H1 (cell line): ENCODE measurements around the gene ZNF512B. TPM values are rescaled to one million over a fixed set of nuclear protein-coding genes. Genes with fewer than 3 reads are reported as not detected.
"Not testable (repeated sequence)": the region's sequence is repeated elsewhere in the genome, so short reads cannot be mapped to it uniquely, and the experiment has no call there.

Experiments
- CTCF ChIA-PET: fragments of 300-600 bp; sonication (Branson Sonifier 250); formaldehyde crosslinking; loops from one replicate; lab custom pipeline; 2021; ENCODE audit not compliant: partially characterized antibody; lab: Charles Lee
- POLR2A ChIA-PET: fragments of 300-600 bp; sonication (Branson Sonifier 250); formaldehyde crosslinking; loops from one replicate; lab custom pipeline; 2021; ENCODE audit warnings: inconsistent platforms; ENCODE audit not compliant: partially characterized antibody; lab: Charles Lee
- DNase-seq, 2 experiments: peaks; one replicate each; pipeline versions ENCODE4 v3.0.0 to v3.0.0-alpha.2; 2010 to 2022; ENCODE audit warnings: low spot score in 2 of 2, low read depth in 1 of 2, mixed read lengths in 1 of 2
- FAIRE-seq: peaks from 2 replicates; lab custom pipeline; 2011; peaks lifted over from hg19 to GRCh38; lab: Jason Lieb, UNC
- H2AFZ ChIP-seq: 2 replicates; pipeline ENCODE4 v1.8.1; 2012; ENCODE audit warnings: low read length, inconsistent platforms
- H2AK5ac ChIP-seq: 2 replicates; pipeline ENCODE4 v1.6.1; 2013; ENCODE audit warnings: low read depth, low read length
- H2BK120ac ChIP-seq: replicated peaks from 2 replicates; pipeline ENCODE3; 2013; ENCODE audit warnings: low read depth, low read length, inconsistent platforms
- H2BK12ac ChIP-seq: 2 replicates; pipeline ENCODE4 v1.6.1; 2013; ENCODE audit warnings: low read depth, low read length
- H2BK15ac ChIP-seq: 2 replicates; pipeline ENCODE4 v1.6.1; 2013; ENCODE audit warnings: low read length
- H2BK20ac ChIP-seq: 2 replicates; pipeline ENCODE4 v1.6.1; 2013; ENCODE audit warnings: low read length
- H2BK5ac ChIP-seq: 2 replicates; pipeline ENCODE4 v1.6.1; 2013; ENCODE audit warnings: low read depth, low read length
- H3K14ac ChIP-seq: 2 replicates; pipeline ENCODE4 v1.6.1; 2013; ENCODE audit warnings: inconsistent platforms; ENCODE audit not compliant: insufficient read length
- H3K18ac ChIP-seq: 2 replicates; pipeline ENCODE4 v1.6.1; 2013; ENCODE audit warnings: low read length; ENCODE audit errors: extremely low read depth
- H3K23ac ChIP-seq: 2 replicates; pipeline ENCODE4 v1.6.1; 2013; ENCODE audit warnings: inconsistent platforms; ENCODE audit not compliant: insufficient read length
- H3K23me2 ChIP-seq: 2 replicates; pipeline ENCODE4 v1.6.1; 2013; ENCODE audit warnings: low read depth, low read length
- H3K27ac ChIP-seq: 2 replicates; pipeline ENCODE4 v1.6.1; 2011; ENCODE audit warnings: low read depth, low read length, inconsistent platforms
- H3K27me3 ChIP-seq, 4 experiments: replicated peaks in 1 of 4; 1 replicate in 1 of 4; 2 replicates in 3 of 4; pipeline versions ENCODE4 v1.6.1 to v1.8.1; 2011 to 2013; ENCODE audit warnings: low read length in 3 of 4, mild to moderate bottlenecking in 3 of 4, inconsistent platforms in 2 of 4, mixed read lengths in 2 of 4, moderate library complexity in 1 of 4; ENCODE audit not compliant: control insufficient read depth in 3 of 4, insufficient read depth in 3 of 4; ENCODE audit errors: extremely low read depth in 1 of 4
- H3K36me3 ChIP-seq, 4 experiments: 2 replicates each; pipeline versions ENCODE4 v1.6.1 to v1.8.1; 2011 to 2013; ENCODE audit warnings: mild to moderate bottlenecking in 4 of 4, low read length in 3 of 4, moderate library complexity in 2 of 4, control low read depth in 1 of 4, inconsistent platforms in 1 of 4; ENCODE audit not compliant: insufficient read depth in 4 of 4, control insufficient read depth in 2 of 4
- H3K4ac ChIP-seq: replicated peaks from 2 replicates; pipeline ENCODE3; 2013; ENCODE audit warnings: low read length, low read depth, mixed read lengths, inconsistent platforms; ENCODE audit not compliant: insufficient read length
- H3K4me1 ChIP-seq, 4 experiments: replicated peaks in 1 of 4; 1 replicate in 1 of 4; 2 replicates in 3 of 4; pipeline versions ENCODE4 v1.6.1 to v1.8.1; 2011 to 2013; ENCODE audit warnings: low read length in 3 of 4, inconsistent platforms in 2 of 4, mixed read lengths in 1 of 4; ENCODE audit not compliant: insufficient read depth in 4 of 4, control insufficient read depth in 3 of 4
- H3K4me2 ChIP-seq, 2 experiments: 2 replicates each; pipeline versions ENCODE4 v1.6.1 to v1.8.1; 2011 to 2013; ENCODE audit warnings: low read depth in 2 of 2, low read length in 2 of 2, control low read depth in 1 of 2, inconsistent platforms in 1 of 2, mild to moderate bottlenecking in 1 of 2; ENCODE audit not compliant: insufficient read depth in 1 of 2
- H3K4me3 ChIP-seq, 4 experiments: fragments of 200-600, 300-600 bp in 1 of 4; sonication (generic), shearing (Covaris generic), sonication (Bioruptor Twin) in 1 of 4; 2 replicates each; pipeline versions ENCODE4 v1.5.1 to v1.8.1; 2011 to 2016; ENCODE audit warnings: low read length in 4 of 4, low read depth in 3 of 4, control low read depth in 2 of 4, inconsistent platforms in 2 of 4, mild to moderate bottlenecking in 2 of 4, mixed read lengths in 1 of 4, moderate library complexity in 1 of 4; ENCODE audit not compliant: insufficient read depth in 2 of 4; ENCODE audit errors: extremely low read depth in 1 of 4
- H3K56ac ChIP-seq: replicated peaks from 2 replicates; pipeline ENCODE3; 2013; ENCODE audit warnings: low read depth, mild to moderate bottlenecking, mixed read lengths, low read length, inconsistent platforms; ENCODE audit not compliant: insufficient read length
- H3K79me1 ChIP-seq: 2 replicates; pipeline ENCODE4 v1.6.1; 2013; ENCODE audit warnings: low read depth, low read length, control low read depth
- H3K79me2 ChIP-seq, 2 experiments: 2 replicates each; pipeline versions ENCODE4 v1.6.1 to v1.8.1; 2012 to 2013; ENCODE audit warnings: low read length in 2 of 2, mild to moderate bottlenecking in 2 of 2, inconsistent platforms in 1 of 2; ENCODE audit not compliant: insufficient read depth in 2 of 2, control insufficient read depth in 1 of 2
- H3K9ac ChIP-seq, 4 experiments: replicated peaks in 1 of 4; 1 replicate in 1 of 4; 2 replicates in 3 of 4; pipeline versions ENCODE4 v1.6.1 to v1.8.1; 2011 to 2013; ENCODE audit warnings: low read depth in 3 of 4, low read length in 3 of 4, control low read depth in 2 of 4, mild to moderate bottlenecking in 2 of 4, moderate library complexity in 2 of 4, inconsistent platforms in 1 of 4; ENCODE audit errors: extremely low read depth in 1 of 4
- H3K9me3 ChIP-seq, 2 experiments: 2 replicates each; pipeline versions ENCODE4 v1.6.1 to v1.8.1; 2012 to 2013; ENCODE audit warnings: mild to moderate bottlenecking in 2 of 2, moderate library complexity in 2 of 2, control low read depth in 1 of 2, inconsistent platforms in 1 of 2, low read depth in 1 of 2, low read length in 1 of 2, mixed read lengths in 1 of 2; ENCODE audit not compliant: insufficient read depth in 2 of 2
- H4K20me1 ChIP-seq, 2 experiments: replicated peaks in 1 of 2; 2 replicates each; pipeline versions ENCODE3 to v1.8.1; 2011 to 2013; ENCODE audit warnings: inconsistent platforms in 2 of 2, low read length in 2 of 2, mild to moderate bottlenecking in 1 of 2; ENCODE audit not compliant: insufficient read depth in 2 of 2, control insufficient read depth in 1 of 2
- H4K5ac ChIP-seq: 2 replicates; pipeline ENCODE4 v1.6.1; 2013; ENCODE audit warnings: low read length, low read depth, mixed read lengths, inconsistent platforms; ENCODE audit not compliant: insufficient read length
- H4K8ac ChIP-seq: 2 replicates; pipeline ENCODE4 v1.8.0; 2013; ENCODE audit warnings: mild to moderate bottlenecking, moderate library complexity, low read length, inconsistent platforms; ENCODE audit not compliant: insufficient read depth; ENCODE audit errors: extremely low read depth
- H4K91ac ChIP-seq: replicated peaks from 2 replicates; pipeline ENCODE3; 2013; ENCODE audit warnings: low read length, mixed read lengths, inconsistent platforms; ENCODE audit not compliant: insufficient read length
- WGBS, 2 experiments: shearing (Covaris generic) in 1 of 2; methylation state at CpG; one replicate each; pipeline versions ENCODE4 v1.1.6 to v1.1.7; 2013 to 2015; ENCODE audit warnings: low lambda C conversion rate in 2 of 2, mixed read lengths in 2 of 2, inconsistent platforms in 1 of 2, low coverage in 1 of 2, missing lambda C conversion rate in 1 of 2; ENCODE audit not compliant: insufficient replicate concordance in 2 of 2, insufficient coverage in 1 of 2, insufficient read length in 1 of 2; ENCODE audit errors: extremely low coverage in 1 of 2, missing lambda C conversion rate in 1 of 2; 5-methylcytosine and 5-hydroxymethylcytosine counted together
- polyA plus RNA-seq, 7 experiments: library from polyadenylated mRNA; depleted of rRNA in 3 of 7; stranded (reverse) in 5 of 7; unstranded in 2 of 7; fragments of >200 nt in 5 of 7; fragments of 200-250 nt in 2 of 7; gene quantifications; 1 replicate in 5 of 7; 2 replicates in 1 of 7; 4 replicates in 1 of 7; pipeline versions ENCODE4 v1.2.1 to v1.2.3, GENCODE V29; 2011 to 2013; ENCODE audit warnings: missing spikeins in 2 of 7, mixed read lengths in 2 of 7
- total RNA-seq: library from RNA; stranded (reverse); fragmentation: NEBNext Ultra II Directional; extraction: Animal tissue kit (Norgen Biotek cat#: 25700); gene quantifications from 2 replicates; pipeline ENCODE4 v1.2.1, GENCODE V29; 2021

The ZNF512B gene
- total and polyA plus RNA-seq, 2 of the 8 experiments (the other 6 are each of a cell fraction or from before 2014, with no cell fraction given): 7.3 to 26.6 TPM

DNA sequence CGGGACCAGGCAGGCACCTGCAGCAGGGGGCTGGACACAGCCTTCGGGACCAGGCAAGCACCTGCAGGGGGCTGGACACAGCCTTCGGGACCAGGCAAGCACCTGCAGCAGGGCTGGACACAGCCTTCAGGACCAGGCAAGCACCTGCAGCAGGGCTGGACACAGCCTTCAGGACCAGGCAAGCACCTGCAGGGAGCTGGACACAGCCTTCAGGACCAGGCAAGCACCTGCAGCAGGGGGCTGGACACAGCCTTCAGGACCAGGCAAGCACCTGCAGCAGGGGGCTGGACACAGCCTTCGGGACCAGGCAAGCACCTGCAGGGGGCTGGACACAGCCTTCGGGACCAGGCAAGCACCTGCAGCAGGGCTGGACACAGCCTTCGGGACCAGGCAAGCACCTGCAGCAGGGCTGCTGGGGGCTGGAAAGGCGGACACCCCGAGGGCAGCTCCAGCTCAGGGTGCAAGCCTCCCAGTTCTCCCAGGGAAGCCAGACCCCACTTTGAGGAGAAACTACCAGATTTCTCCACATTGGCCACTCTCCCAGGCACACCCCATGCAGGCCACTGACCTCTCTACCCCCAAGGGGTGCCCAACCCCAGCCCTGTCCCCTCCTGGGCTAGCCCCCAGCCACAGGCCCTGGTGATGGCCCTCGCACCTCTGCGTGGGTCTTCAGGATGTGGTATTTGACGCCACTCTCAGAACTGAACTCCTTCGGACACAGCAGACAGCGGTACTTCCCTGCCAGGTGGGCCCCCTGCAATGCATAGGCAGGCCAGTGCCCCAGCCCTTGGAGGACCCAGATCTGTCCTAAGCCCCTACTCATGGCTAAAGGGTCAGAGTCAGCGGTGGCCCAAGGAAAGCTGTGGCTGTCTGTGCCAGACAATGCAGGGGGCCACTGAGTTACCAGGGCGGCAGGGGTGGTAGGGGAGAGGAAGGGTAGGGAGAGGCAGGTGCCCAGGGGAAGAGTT is 8.8 kb downstream of the ZNF512B start:
- not testable (repeated sequence) for FAIRE-seq, DNase-seq, H3K18ac ChIP-seq, H4K91ac ChIP-seq, H2AK5ac ChIP-seq, H2BK20ac ChIP-seq, H3K79me1 ChIP-seq, H2BK5ac ChIP-seq, H3K4me3 ChIP-seq, H4K5ac ChIP-seq, H3K27ac ChIP-seq, H4K20me1 ChIP-seq, H3K23me2 ChIP-seq, H2BK12ac ChIP-seq, H3K9ac ChIP-seq, H3K56ac ChIP-seq, H3K23ac ChIP-seq, H3K4me2 ChIP-seq, H4K8ac ChIP-seq, H3K27me3 ChIP-seq, H2AFZ ChIP-seq, H3K14ac ChIP-seq, H3K4ac ChIP-seq, H2BK15ac ChIP-seq, H3K79me2 ChIP-seq, H2BK120ac ChIP-seq
- peaks cover 15 to 25% of the 10 kb centered on the region in 2 experiments for H3K9me3 ChIP-seq
- ChIA-PET CTCF (interaction anchor here (0.7 to 3.7 kb wide), 3 partner anchors 13 to 488 kb away, joined by 3 to 13 read pairs (median 3); partner anchors contain the start of gene PRPF6), POLR2A (interaction anchor here (0.5 to 1.5 kb wide), 6 partner anchors 9 to 96 kb away, joined by 3 to 5 read pairs (median 3); partner anchors contain the start of genes PRPF6 and TPD52L2)
- 89% methylated on average over 15 of the region's 15 CpGs; no CpG with 5 or more reads in 1 of the 2 experiments for WGBS, 2 experiments
- H3K36me3 ChIP-seq: peaks cover 15 to 43% (median 32%) of the 10 kb centered on the region in 4 experiments; a peak in 6 of 8 replicates
- H3K4me1 ChIP-seq: peaks cover 0 to 19% (median 12%) of the 10 kb centered on the region in 4 experiments; a peak in 6 of 7 replicates
